HepG2 (cell line): ENCODE results near the gene NR1I2. TPM values are rescaled to one million over a fixed set of nuclear protein-coding genes. Genes with fewer than 3 reads are reported as not detected.

Experiments
- ATAC-seq: fragments of 200-7000 bp; cut with Tn5 transposase; 3 replicates; pipeline ENCODE4 v1.9.1; 2020; ENCODE audit warnings: mild to moderate bottlenecking, moderate library complexity
- BruUV-seq: library from RNA; stranded (reverse); fragments of 400-500 nt; replicated peaks from 2 replicates; lab custom pipeline; 2021; lab: Mats Ljungman, UMichigan
- CTCF ChIA-PET: fragments of 300-600 bp; formaldehyde crosslinking; extraction: SDS; loops from one replicate; lab custom pipeline; 2021; ENCODE audit warnings: low total read pairs, inconsistent platforms, low intra/inter-chr PET ratio; lab: Yijun Ruan, JAX
- POLR2A ChIA-PET: fragments of 350-600 bp; sonication (Branson Sonifier 250); formaldehyde crosslinking; loops from one replicate; lab custom pipeline; 2020; ENCODE audit warnings: antibody characterized with exemption, inconsistent platforms; lab: Yijun Ruan, JAX
- DNase-seq: peaks from one replicate; pipeline ENCODE4 v3.0.0-alpha.2; 2015; ENCODE audit warnings: low spot score
- FAIRE-seq: peaks from 3 replicates; lab custom pipeline; 2011; peaks lifted over from hg19 to GRCh38; lab: Jason Lieb, UNC
- H2AFZ ChIP-seq: one replicate; pipeline ENCODE4 v1.6.1; 2011; ENCODE audit warnings: low read length, inconsistent platforms
- H3K27ac ChIP-seq: fragments of 300-600 bp; 3 replicates; pipeline ENCODE4 v1.8.0; 2011; ENCODE audit warnings: mixed run types, mild to moderate bottlenecking, mixed read lengths, low read length, inconsistent platforms; ENCODE audit not compliant: insufficient read depth; ENCODE audit errors: extremely low read length
- H3K27me3 ChIP-seq, 2 experiments: fragments of 200-600 bp in 1 of 2; 2 replicates in 1 of 2; 3 replicates in 1 of 2; pipeline versions ENCODE4 v1.6.0 to v1.8.0; 2011; ENCODE audit warnings: low read length in 2 of 2, mild to moderate bottlenecking in 2 of 2, moderate library complexity in 2 of 2, inconsistent platforms in 1 of 2; ENCODE audit not compliant: insufficient read depth in 2 of 2, control insufficient read depth in 1 of 2
- H3K36me3 ChIP-seq, 2 experiments: fragments of 200-600 bp in 1 of 2; replicated peaks in 1 of 2; 2 replicates in 1 of 2; 3 replicates in 1 of 2; pipeline versions ENCODE4 v1.5.1 to v1.8.0; 2011; ENCODE audit warnings: low read length in 2 of 2, inconsistent platforms in 1 of 2; ENCODE audit not compliant: insufficient read depth in 2 of 2, control insufficient read depth in 1 of 2
- H3K4me1 ChIP-seq: 2 replicates; pipeline ENCODE4 v1.5.1; 2012; ENCODE audit warnings: low read length, inconsistent platforms; ENCODE audit not compliant: insufficient read depth
- H3K4me2 ChIP-seq: 2 replicates; pipeline ENCODE4 v1.6.0; 2011; ENCODE audit warnings: low read depth, low read length, inconsistent platforms
- H3K4me3 ChIP-seq, 3 experiments: fragments of 200-600 bp in 1 of 3; sonication (generic), shearing (Covaris generic) in 1 of 3; replicated peaks in 1 of 3; 2 replicates each; pipeline ENCODE4 v1.5.1; 2011 to 2016; ENCODE audit warnings: low read length in 3 of 3, inconsistent platforms in 2 of 3, low read depth in 2 of 3, mild to moderate bottlenecking in 2 of 3, control low read depth in 1 of 3, mixed read lengths in 1 of 3; ENCODE audit not compliant: insufficient read depth in 1 of 3
- H3K79me2 ChIP-seq: one replicate; pipeline ENCODE4 v1.6.1; 2011; ENCODE audit warnings: low read length, inconsistent platforms; ENCODE audit not compliant: insufficient read depth
- H3K9ac ChIP-seq: 2 replicates; pipeline ENCODE4 v1.6.0; 2011; ENCODE audit warnings: mild to moderate bottlenecking, low read depth, low read length, inconsistent platforms; ENCODE audit not compliant: insufficient read depth
- H3K9me3 ChIP-seq: 2 replicates; pipeline ENCODE4 v1.5.1; 2012; ENCODE audit warnings: mild to moderate bottlenecking, low read length
- H4K20me1 ChIP-seq: 2 replicates; pipeline ENCODE4 v1.6.0; 2011; ENCODE audit warnings: inconsistent platforms, mild to moderate bottlenecking, low read length, moderate library complexity; ENCODE audit not compliant: insufficient read depth
- CENPT ChIP-seq: sonication (generic); formaldehyde crosslinking; IDR thresholded peaks from 2 replicates; pipeline ENCODE4 v1.8.0; 2022; ENCODE audit warnings: low read depth, mild to moderate bottlenecking, moderate library complexity, missing genetic modification reagents
- CHCHD3 ChIP-seq: sonication (generic); formaldehyde crosslinking; IDR thresholded peaks from 2 replicates; pipeline ENCODE4 v1.8.0; 2022; ENCODE audit warnings: mild to moderate bottlenecking, missing genetic modification reagents, moderate library complexity
- EEA1 ChIP-seq: sonication (generic); formaldehyde crosslinking; IDR thresholded peaks from 2 replicates; pipeline ENCODE4 v1.5.1; 2020; ENCODE audit warnings: mild to moderate bottlenecking, missing genetic modification reagents, borderline replicate concordance
- MTF2 ChIP-seq: sonication (generic); formaldehyde crosslinking; IDR thresholded peaks from 2 replicates; pipeline ENCODE4 v1.5.0; 2020; ENCODE audit warnings: missing genetic modification reagents, borderline replicate concordance
- MXI1 ChIP-seq: IDR thresholded peaks from 3 replicates; pipeline ENCODE4 v1.6.1; 2012; ENCODE audit warnings: low read depth, low read length, inconsistent platforms, borderline replicate concordance
- NR2F2 ChIP-seq: IDR thresholded peaks from 2 replicates; pipeline ENCODE4 v1.6.1; 2012; ENCODE audit warnings: low read depth, inconsistent platforms, borderline replicate concordance
- ZMYM2 ChIP-seq: sonication (generic); formaldehyde crosslinking; IDR thresholded peaks from 2 replicates; pipeline ENCODE4 v1.8.0; 2022; ENCODE audit warnings: mild to moderate bottlenecking, missing genetic modification reagents
- ZNF232 ChIP-seq: sonication (generic); formaldehyde crosslinking; IDR thresholded peaks from 2 replicates; pipeline ENCODE4 v1.4.0; 2020; ENCODE audit warnings: missing genetic modification reagents, borderline replicate concordance
- ZNF7 ChIP-seq: IDR thresholded peaks from 2 replicates; pipeline ENCODE4 v1.6.1; 2016; ENCODE audit warnings: missing biosample characterization, missing genetic modification reagents
- ZNF709 ChIP-seq: sonication (generic); formaldehyde crosslinking; IDR thresholded peaks from 2 replicates; pipeline ENCODE4 v1.5.0; 2020; ENCODE audit warnings: mild to moderate bottlenecking, missing genetic modification reagents
- ZNF891 ChIP-seq: sonication (generic); formaldehyde crosslinking; IDR thresholded peaks from 2 replicates; pipeline ENCODE4 v1.5.0; 2020; ENCODE audit warnings: mild to moderate bottlenecking, missing genetic modification reagents
- WGBS: methylation state at CpG from one replicate; pipeline ENCODE4 v1.1.6; 2017; ENCODE audit warnings: low lambda C conversion rate; 5-methylcytosine and 5-hydroxymethylcytosine counted together
- in situ Hi-C: cut with HindIII; loops from 2 replicates; pipeline ENCODE4 v1.10.0; 2017; ENCODE audit warnings: low pct_unique_long_range_greater_than_20kb; ENCODE audit not compliant: extremely low pct_ligation_motif_present
- intact Hi-C: fragments of 100-400 bp; cut with micrococcal nuclease; formaldehyde crosslinking; loops from one replicate; pipeline ENCODE4 v1.10.0; 2022; ENCODE audit not compliant: unreplicated experiment
- polyA plus RNA-seq, 8 experiments: library from polyadenylated mRNA; depleted of rRNA in 3 of 8; stranded (reverse) in 7 of 8; unstranded in 1 of 8; fragments of >200 nt; fragmentation: Illumina TruSeq in 4 of 8; extraction: Trizol in 4 of 8; gene quantifications; 2 replicates each; pipeline versions ENCODE4 v1.2.1 to v1.2.3, GENCODE V29; 2011 to 2016; ENCODE audit warnings: low read depth in 4 of 8, missing spikeins in 1 of 8, mixed read lengths in 1 of 8; ENCODE audit not compliant: insufficient read depth in 1 of 8
- total RNA-seq, 5 experiments: library from RNA; depleted of rRNA; stranded (reverse); fragments of >200 nt; fragmentation: Illumina TruSeq; extraction: Trizol; gene quantifications; 2 replicates each; pipeline ENCODE4 v1.2.3, GENCODE V29; 2016; ENCODE audit warnings: low read depth in 1 of 5
- TF ChIP-seq, protein P1 (sequence below): sonication (generic); formaldehyde crosslinking; IDR thresholded peaks from 2 replicates; pipeline ENCODE4 v1.5.0; 2020; ENCODE audit warnings: missing genetic modification reagents
- TF ChIP-seq, protein P2 (sequence below): sonication (generic); formaldehyde crosslinking; IDR thresholded peaks from 2 replicates; pipeline ENCODE4 v1.5.0; 2020; ENCODE audit warnings: mild to moderate bottlenecking, missing genetic modification reagents
- TF ChIP-seq, protein P3 (sequence below): sonication (generic); formaldehyde crosslinking; IDR thresholded peaks from 2 replicates; pipeline ENCODE4 v1.4.0; 2020; ENCODE audit warnings: mild to moderate bottlenecking, missing genetic modification reagents

The NR1I2 gene
- total and polyA plus RNA-seq, 2 of the 13 experiments (the other 11 are each of a cell fraction or from before 2014, with no cell fraction given) = 8.8 to 13.4 TPM

DNA sequence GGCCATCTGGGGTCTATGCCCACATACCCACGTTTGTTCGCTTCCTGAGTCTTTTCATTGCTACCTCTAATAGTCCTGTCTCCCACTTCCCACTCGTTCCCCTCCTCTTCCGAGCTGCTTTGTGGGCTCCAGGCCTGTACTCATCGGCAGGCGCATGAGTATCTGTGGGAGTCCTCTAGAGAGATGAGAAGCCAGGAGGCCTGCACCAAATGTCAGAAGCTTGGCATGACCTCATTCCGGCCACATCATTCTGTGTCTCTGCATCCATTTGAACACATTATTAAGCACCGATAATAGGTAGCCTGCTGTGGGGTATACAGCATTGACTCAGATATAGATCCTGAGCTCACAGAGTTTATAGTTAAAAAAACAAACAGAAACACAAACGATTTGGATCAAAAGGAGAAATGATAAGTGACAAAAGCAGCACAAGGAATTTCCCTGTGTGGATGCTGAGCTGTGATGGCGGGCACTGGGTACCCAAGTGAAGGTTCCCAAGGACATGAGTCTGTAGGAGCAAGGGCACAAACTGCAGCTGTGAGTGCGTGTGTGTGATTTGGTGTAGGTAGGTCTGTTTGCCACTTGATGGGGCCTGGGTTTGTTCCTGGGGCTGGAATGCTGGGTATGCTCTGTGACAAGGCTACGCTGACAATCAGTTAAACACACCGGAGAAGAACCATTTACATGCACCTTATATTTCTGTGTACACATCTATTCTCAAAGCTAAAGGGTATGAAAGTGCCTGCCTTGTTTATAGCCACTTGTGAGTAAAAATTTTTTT, 35.9 kb downstream of the NR1I2 start (continued):
- TF ChIP-seq, protein P1, sequence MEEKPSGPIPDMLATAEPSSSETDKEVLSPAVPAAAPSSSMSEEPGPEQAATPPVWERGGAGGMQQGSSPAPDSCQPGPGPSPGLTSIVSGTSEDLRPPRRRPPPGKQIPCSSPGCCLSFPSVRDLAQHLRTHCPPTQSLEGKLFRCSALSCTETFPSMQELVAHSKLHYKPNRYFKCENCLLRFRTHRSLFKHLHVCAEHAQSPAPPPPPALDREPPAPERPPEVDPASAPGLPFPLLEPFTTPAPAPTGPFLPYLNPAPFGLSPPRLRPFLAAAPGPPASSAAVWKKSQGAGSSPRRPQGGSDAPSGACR (CRISPR knock-in tag) = no peak
- no peak for TF ChIP-seq ZNF232 (CRISPR knock-in tag)

DNA sequence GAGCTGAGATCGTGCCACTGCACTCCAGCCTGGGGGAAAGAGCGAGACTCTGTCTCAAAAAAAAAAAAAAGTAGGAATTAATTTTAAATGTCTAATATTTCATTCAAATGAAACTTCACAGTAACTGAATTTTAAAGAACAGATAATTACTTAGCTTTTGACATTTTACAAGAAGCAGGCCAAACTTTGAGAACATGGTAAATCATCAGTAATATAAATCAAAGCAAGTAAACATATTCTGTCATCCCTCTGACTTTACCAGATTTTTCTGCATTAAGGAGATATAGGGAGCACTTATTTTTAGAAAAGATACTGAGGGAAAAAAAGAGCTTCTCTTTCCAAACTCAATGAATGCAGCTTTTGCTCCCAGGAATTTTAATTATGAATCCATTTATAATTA, 37.0 kb downstream of the NR1I2 start:
- TF ChIP-seq ZMYM2 (no peak), EEA1 (CRISPR knock-in tag) (no peak), MTF2 (CRISPR knock-in tag) (no peak), ZNF7 (CRISPR knock-in tag) (no peak), ZNF891 (CRISPR knock-in tag) (no peak), ZNF709 (no peak), CHCHD3 (CRISPR knock-in tag) (no peak), NR2F2 (no peak), CENPT (CRISPR knock-in tag) (no peak), MXI1 (no peak)
- TF ChIP-seq, protein P2, sequence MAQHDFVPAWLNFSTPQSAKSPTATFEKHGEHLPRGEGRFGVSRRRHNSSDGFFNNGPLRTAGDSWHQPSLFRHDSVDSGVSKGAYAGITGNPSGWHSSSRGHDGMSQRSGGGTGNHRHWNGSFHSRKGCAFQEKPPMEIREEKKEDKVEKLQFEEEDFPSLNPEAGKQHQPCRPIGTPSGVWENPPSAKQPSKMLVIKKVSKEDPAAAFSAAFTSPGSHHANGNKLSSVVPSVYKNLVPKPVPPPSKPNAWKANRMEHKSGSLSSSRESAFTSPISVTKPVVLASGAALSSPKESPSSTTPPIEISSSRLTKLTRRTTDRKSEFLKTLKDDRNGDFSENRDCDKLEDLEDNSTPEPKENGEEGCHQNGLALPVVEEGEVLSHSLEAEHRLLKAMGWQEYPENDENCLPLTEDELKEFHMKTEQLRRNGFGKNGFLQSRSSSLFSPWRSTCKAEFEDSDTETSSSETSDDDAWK (CRISPR knock-in tag) = no peak
- TF ChIP-seq, protein P3, sequence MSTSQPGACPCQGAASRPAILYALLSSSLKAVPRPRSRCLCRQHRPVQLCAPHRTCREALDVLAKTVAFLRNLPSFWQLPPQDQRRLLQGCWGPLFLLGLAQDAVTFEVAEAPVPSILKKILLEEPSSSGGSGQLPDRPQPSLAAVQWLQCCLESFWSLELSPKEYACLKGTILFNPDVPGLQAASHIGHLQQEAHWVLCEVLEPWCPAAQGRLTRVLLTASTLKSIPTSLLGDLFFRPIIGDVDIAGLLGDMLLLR (CRISPR knock-in tag) = no peak
- TF ChIP-seq, all 625 proteins: peak for 0
- CTCF ChIA-PET = no interaction called here
- H3K79me2 ChIP-seq = no peaks in the 10 kb centered on the region
- POLR2A ChIA-PET = no interaction called here
- no peak overlapping the region for H3K4me2 ChIP-seq
- 96% methylated on average over 2 of the region's 2 CpGs for WGBS
- H3K9me3 ChIP-seq = no peaks in the 10 kb centered on the region
- intact Hi-C loops (no loop called here), in situ Hi-C loops (no loop called here)
- BruUV-seq = no TSS peak
- H3K36me3 ChIP-seq = no peaks in the 10 kb centered on the region
- DNase-seq (no peak), FAIRE-seq (no peak), ATAC-seq (no peak)
- peaks cover 11% of the 10 kb centered on the region for H3K4me1 ChIP-seq
- H3K27ac ChIP-seq = no peak overlapping the region
- no peaks in the 10 kb centered on the region for H4K20me1 ChIP-seq
- H3K27me3 ChIP-seq = no peaks in the 10 kb centered on the region; a peak in 1 of 5 replicates
- H2AFZ ChIP-seq = no peak overlapping the region
- no peak overlapping the region for H3K4me3 ChIP-seq
- no peak overlapping the region for H3K9ac ChIP-seq
